GM18858 (cell line): Measurements from ENCODE around the gene ATP6V0E1.
"Not testable (repeated sequence)": the region's sequence is repeated elsewhere in the genome, so short reads cannot be mapped to it uniquely, and the experiment has no call there.

Source experiments
- ATAC-seq: cut with Tn5 transposase; IDR thresholded peaks from one replicate; pipeline ENCODE4 v1.9.1; 2021; ENCODE audit not compliant: unreplicated experiment

ATP6V0E1 gene

GRCh38 chr5:173069671-173070070 is 86.1 kb downstream of the ATP6V0E1 start:
- ATAC-seq, result no peak

DNA sequence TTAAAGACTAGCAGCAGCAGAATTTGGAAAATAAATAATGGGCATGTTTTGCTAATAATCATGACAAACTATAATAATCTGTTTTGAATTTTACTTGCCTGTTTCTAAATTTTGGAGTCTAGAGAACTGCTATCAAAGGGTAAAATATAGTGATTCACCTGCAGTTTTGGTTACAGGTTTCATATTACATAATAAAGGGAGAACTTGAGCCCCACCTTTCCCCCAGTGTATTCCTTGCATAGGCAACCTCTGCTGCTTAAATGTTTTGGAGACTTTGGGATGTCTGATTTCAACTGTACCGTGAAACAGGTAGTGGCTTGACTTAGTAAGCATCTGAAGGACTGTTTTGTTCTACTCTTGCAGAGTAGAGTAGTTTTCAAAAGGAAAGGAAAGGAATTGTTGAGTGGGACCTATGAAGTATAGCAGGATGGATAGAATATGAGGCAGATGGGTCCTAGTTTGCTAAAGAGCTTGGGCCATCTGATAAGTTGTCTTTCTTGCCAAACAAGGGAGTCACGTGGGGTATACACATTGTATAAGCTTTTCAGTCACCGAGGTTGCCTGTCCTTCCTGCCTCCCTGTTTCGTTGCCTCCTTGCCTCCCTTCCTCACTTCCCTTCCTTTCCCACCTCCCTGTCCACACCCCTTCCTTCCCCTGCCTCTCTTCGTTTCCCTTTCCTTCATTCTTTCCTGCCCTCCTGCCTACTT is 91.7 kb downstream of the ATP6V0E1 start:
- ATAC-seq, result no peak

DNA sequence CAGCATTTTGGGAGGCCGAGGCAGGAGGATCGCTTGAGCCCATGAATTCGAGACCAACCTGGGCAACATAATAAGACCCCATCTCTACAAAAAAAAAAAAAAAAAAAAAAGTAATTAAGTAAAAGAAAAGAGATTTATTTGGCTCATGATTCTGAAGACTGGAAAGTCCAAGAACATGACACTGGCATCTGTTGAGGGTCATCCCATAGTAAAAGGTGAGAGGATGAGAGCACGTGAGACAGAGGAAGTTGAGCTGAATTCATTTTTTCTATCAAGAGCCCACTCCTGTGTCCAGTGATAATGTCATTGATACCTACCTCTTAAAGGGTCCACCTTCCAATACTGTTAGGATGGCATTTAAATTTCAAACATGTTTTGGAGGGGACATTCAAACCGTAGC is 92.4 kb downstream of the ATP6V0E1 start:
- no peak for ATAC-seq

- ATAC-seq, result not testable (repeated sequence)
These were observed 92.9 kb downstream of the ATP6V0E1 start for GRCh38 chr5:173076471-173076870.

DNA sequence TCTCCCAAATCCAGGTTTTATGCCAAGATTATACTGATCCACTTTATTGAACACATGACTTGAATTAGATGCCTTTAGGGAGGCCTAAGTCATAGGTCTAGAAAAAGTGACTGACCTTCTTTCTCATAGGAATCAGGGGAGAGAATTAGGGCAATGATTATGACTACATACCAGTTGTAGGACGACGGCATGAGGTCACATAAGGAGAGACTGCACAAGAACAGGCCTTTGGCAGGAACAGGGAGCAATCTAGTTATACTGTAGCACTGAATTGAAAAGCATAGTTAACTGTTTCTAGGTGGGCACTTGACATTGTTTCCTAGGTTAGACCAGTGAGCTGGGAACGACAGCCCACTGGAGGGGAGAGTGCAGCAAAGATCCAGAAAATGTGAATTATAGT is 95.3 kb downstream of the ATP6V0E1 start:
- ATAC-seq, result no peak
